NCI-H2107 treated with DMSO at 0.1 percent for 48 hours (cell line): ENCODE measurements around the gene DUSP9.

ENCODE experiments used
- DNase-seq: peaks from one replicate; lab custom pipeline; 2025; ENCODE audit not compliant: unreplicated experiment; lab: John Stamatoyannopoulos, UW

DUSP9 gene

DNA sequence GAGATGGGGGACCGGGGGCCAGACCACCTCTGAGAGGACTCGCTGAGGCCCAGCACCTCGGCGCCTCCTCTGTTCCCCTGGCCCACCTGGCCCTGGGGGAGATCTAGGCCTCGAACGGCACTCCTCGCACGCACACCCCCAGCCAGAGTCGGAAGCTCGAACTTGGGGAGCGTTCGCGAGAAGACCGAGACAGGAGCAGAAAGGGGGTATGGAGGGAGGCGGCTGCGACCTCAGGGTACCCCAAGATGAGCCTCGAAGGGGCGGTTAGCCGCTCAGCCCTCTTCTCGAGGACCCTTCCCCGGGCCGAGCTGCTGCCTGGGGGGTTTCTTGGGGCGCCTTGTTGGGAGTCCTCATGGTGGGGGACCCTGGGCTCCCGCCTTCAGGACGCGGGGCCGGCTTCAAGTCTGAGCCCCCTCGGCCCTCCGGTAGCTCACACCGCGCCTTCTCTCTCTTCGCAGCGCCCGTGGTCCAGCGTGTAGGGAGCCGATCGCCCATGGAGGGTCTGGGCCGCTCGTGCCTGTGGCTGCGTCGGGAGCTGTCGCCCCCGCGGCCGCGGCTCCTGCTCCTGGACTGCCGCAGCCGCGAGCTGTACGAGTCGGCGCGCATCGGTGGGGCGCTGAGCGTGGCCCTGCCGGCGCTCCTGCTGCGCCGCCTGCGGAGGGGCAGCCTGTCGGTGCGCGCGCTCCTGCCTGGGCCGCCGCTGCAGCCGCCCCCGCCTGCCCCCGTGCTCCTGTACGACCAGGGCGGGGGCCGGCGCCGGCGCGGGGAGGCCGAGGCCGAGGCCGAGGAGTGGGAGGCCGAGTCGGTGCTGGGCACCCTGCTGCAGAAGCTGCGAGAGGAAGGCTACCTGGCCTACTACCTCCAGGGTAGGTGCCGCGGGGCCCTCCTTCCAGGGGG is 706 bp downstream of the DUSP9 start:
- no peak for DNase-seq

DNA sequence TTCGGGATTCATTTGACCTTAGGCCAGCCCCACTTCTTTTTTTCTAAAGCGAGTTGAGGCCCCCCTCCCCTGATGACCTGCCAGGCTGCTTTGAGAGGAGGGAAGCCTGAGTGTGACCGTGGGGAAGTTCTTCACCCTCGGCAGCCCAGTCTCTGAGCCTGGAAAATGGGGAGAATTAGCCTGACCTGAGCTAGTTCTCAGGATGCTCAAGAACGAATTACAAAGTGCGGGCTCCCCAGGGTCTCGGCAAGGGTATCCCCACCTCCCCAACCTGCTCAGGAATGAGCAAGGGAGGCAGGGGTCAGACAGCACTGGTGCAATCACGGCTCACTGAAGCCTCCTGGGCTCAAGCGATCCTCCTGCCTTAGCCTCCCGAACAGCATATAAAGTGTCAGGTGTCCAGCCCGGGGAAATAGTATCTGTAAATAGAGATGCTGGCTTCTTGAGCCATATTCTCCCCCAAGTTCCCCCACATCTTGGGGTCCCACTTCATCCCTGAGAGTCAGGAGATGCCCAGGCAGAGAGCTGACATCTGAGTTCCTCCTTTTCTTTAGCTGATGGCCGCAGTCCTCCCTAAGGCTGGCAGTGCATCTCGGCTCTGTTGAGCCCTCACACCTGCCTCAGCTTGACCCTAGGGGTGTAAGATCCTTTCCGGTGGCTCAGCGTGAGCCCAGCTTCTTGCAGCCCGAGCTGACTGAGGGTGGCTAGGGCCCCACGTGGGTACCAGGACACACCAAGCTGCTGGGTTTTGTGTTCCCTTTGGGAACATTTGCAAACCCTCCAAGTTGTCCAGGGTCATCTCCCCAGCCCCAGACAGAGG is 1.6 kb downstream of the DUSP9 start:
- no peak for DNase-seq

DNA sequence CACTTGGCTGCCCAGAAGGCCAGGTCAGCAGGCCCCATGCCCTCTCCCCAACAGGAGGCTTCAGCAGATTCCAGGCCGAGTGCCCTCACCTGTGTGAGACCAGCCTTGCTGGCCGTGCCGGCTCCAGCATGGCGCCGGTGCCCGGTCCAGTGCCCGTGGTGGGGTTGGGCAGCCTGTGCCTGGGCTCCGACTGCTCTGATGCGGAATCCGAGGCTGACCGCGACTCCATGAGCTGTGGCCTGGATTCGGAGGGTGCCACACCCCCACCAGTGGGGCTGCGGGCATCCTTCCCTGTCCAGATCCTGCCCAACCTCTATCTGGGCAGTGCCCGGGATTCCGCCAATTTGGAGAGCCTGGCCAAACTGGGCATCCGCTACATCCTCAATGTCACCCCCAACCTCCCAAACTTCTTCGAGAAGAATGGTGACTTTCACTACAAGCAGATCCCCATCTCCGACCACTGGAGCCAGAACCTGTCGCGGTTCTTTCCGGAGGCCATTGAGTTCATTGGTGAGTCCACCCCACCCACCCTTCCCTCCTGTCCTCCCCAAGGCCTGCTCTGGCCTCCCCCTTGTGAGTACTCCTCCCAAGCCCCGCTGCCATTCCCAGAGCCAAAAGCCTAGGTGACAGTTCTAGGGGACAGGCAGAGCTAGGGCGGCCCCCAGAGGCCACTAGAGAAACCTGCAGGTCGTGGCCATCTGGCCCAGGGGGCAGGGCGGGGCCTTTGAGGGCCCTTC is 2.3 kb downstream of the DUSP9 start:
- DNase-seq: peak; percentile 29

DNA sequence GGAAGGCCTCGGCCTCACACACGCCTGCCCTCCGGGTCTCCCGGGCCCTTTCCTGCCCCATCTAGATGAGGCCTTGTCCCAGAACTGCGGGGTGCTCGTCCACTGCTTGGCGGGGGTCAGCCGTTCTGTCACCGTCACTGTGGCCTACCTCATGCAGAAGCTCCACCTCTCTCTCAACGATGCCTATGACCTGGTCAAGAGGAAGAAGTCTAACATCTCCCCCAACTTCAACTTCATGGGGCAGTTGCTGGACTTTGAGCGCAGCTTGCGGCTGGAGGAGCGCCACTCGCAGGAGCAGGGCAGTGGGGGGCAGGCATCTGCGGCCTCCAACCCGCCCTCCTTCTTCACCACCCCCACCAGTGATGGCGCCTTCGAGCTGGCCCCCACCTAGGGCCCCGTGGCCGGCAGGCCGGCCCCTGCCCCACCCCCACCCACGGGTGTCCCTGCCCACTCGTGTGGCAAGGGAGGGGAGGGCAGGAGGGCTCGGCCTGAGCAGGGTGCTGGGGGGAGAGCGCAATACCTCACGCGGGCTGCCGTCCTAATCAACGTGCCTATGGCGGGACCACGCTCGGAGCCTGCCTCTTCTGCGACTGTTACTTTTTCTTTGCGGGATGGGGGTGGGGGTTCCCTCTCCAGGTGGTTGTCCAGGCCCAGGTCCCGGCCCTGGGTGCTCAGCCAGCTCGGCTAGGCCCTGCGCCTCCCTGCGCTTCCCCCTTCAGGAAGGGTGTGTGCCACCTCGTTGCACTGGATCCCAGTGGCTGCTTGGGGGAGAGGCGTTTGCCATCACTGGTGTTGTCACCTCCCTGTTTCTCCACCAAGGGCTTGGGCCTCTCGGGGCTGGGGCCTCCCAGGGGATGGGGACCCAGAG is 3.1 kb downstream of the DUSP9 start:
- no peak for DNase-seq

DNA sequence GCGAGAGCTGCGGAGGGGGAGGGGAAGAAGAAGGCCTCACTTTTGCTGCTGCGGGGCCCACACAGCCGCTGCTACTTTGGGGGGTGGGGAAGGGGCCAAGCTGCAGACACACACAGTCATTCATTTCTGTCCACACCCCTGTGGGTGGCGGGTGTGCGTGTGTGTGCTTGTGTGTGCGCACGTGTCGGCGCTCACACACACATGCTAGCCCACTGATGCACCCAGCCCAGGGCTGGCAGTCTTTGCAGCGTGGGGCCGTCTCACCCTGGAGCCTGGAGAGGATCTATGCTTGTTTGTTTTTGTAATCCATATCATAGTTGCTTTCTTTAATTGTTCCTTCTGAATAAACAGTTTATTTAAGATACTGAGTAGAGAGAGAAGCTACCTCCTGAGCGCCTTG is 4.0 kb downstream of the DUSP9 start:
- DNase-seq: no peak

DNA sequence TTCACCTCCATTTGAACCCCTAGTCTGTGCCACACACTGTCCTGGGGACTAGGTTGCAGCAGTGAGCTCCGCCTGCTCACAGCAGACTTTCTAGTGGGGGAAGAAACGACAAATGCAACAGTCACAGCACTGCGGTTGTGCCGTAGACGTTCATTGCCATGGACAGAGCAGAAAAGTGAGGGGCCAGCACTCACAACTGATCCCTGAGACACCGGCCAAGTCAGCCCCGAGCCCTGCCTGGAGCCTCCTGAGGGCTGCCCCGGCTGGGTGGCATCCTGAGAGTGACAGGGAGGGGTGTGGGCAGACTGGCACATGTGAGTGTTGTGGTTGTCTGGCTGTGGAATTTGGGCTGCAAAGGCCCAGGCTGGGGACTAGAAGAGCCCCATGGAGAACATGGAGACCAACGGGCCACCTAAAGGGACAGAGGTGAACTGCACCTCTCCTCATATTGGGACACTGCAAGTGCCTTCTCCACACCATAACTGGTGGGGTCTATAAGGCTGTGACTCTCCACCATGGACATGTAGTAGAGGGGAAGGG is 4.6 kb downstream of the DUSP9 start:
- DNase-seq: no peak

DNA sequence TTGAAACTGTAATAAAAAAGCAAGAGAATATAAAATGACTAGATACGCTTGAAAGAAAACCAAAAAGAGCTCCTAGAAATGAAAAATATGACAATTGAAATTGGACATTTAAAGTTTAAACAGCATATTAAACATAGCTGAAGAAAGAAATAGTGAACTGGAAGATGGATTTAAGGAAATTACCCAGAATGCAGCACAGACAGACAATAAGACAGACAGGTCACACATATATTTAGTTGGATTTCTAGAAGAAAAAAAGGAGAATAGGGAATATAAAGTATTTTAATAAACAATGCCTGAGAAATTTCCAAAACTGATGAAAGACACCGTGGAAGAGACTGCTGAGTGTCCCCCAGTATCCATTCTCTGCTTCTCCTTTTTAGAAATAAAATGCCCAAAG is 6.6 kb downstream of the DUSP9 start:
- no peak for DNase-seq

DNA sequence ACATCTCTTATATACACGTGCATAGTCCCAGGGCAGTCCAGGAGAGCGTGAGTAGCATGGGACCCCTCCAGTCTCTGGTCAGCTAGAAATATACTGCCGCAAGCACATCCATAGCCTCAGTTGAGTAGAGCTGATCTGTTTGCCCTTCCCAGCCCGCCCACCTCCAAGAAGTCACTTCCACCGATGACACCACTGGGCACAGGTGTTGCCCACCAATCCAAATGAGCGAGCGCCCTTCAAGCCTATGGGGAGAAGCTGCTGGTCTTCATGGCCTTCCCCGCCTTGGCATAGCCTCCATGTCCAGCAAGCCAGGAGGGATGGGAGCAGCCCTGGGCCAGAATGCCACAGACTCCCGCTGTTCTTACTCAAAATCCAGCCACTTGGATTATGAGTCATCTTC is 10.2 kb downstream of the DUSP9 start:
- no peak for DNase-seq

DNA sequence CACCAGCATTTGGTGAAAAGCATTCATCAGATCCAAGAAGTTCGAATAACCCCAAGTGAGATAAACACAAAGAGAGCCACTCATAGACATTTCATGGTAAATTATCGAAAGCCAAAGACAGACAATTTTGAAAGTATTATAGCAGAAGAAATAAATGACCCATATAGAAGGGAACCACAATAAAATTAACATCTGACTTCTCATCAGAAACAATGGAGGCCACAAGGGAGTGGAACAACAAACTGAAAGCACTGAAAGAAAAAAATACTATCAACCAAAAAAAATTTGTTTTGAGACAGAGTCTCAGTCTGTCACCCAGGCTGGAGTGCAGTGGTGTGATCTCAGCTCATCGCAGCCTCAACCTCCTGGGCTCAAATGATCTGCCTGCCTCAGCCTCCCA is 12.3 kb downstream of the DUSP9 start:
- no peak for DNase-seq

DNA sequence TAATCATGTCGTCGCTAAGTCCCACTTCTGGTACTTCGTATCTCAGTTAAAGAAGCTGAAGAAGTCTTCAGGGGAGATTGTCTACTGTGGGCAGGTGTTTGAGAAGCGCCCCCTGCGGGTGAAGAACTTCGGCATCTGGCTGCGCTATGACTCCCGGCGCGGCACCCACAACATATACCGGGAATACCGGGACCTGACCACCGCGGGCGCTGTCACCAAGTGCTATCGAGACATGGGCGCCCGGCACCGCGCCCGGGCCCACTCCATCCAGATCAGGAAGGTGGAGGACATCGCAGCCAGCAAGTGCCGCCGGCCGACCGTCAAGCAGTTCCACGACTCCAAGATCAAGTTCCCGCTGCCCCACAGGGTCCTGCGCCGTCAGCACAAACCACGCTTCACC is 15.3 kb downstream of the DUSP9 start:
- DNase-seq: no peak

DNA sequence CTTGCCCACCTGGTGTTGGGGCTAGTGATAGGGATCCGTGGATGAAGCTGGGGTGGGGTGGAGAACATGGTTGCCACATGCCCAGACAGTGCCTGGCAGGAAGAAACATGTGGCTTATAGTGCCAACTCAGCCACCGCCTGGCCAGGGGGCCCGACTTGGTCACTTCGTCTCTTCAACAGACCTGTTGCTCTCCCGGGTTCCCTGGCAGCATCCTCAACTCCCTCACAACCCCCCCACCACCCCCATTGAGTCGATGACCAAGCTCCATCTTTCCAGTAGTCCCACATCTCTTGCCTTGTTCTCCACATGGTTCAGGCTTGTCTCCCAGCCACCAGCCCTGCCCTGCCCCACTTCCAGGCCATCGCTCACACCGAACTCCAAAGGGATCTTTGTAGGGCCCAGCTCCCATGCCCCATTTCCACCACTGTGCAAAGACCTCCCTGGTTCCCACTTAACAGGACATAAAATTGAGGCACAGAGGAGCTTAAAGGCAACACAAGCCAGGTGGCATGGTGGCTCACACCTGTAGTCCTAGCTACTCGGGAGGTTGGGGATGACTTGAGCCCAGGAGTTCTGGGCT is 18.8 kb downstream of the DUSP9 start:
- DNase-seq: no peak

DNA sequence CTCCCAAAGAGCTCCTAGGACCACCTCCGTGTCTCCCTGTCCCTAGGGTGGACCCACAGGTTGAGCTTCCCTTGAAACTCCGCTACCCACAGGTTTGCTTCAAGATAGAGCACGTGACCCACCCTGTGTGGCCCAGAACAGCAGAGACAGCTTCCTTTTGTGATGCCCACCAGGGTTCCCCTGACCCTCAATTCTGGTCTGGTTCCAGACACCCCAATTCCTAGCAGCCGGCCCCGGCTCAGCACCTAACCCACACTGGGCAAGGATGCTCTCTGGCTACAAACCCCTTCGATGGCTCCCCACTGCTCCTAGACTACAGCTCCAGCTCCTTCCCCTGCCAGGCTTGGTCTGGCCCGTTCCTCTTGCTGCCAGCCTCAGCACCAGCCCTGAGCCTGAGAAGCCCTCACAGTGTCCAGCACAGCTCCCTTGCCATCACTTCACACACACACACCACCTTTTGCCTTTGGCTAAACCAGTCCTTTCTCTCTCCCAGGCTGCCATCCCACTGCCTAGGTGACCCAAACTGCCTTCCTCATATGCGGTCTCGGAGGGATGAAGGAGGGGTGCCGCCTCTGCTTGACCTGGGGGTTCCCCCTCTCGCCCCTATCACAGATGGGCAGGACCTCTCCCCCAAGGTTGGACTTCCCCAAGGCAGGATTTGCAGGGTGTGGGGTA is 20.4 kb downstream of the DUSP9 start:
- no peak for DNase-seq

DNA sequence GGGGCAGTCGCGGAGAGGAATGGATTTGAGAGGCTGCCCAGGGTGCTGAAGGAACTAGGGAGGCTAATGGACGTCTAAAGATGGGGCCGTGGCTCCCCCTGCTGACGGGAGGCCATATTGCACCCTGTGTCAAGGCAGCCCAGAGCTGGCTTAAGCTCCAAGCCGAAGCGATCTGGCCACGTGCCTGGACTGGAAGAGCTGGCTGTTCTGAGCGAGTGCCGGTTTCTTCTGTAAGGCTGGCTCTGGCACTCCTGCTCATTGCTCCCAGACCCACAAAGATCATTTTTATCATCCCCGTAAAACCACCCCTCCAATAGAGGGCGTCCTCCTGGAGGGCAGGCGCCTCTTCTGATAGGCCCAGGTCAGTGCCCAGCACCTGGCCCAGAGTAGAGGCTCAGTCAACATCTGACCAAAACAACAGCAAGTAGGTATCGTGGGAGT is 21.0 kb downstream of the DUSP9 start:
- DNase-seq: peak; percentile 73

DNA sequence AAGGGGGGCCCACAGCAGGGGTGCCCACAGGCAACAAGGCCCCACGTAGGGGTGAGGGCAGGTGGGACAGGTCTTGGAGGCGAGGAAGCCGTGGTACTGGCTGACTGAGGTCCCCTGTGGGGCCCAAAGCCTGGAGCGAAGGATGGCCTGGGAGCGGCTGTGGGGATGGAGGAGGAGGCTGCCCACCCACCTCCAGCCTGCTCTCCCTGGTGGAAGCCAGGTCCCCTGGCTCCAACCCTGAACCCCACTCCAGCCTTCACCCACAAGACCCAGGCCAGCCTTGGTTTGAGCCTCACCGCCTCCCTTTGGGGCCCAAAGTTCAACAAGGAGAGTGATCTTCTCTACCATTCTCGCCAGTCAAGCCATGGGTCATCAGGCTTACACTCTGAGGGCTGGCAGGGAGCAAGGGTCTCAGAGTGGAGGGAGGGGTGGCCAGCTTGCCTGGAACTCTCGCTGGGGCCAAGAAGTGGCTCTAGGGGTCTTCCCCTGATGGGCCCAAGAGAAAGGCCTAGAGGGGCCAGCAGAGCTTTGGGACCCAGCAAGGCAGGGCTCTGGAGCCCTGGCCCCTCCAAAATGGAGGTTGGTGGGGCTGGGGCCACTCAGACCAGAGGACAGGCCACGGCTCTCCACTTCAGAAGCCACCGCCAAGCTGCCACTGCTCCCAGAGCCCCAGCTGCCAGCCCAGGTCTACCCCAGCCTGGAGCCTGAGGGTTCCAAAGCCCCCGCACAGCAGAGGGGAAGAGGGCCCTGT is 21.6 kb downstream of the DUSP9 start:
- DNase-seq: no peak

DNA sequence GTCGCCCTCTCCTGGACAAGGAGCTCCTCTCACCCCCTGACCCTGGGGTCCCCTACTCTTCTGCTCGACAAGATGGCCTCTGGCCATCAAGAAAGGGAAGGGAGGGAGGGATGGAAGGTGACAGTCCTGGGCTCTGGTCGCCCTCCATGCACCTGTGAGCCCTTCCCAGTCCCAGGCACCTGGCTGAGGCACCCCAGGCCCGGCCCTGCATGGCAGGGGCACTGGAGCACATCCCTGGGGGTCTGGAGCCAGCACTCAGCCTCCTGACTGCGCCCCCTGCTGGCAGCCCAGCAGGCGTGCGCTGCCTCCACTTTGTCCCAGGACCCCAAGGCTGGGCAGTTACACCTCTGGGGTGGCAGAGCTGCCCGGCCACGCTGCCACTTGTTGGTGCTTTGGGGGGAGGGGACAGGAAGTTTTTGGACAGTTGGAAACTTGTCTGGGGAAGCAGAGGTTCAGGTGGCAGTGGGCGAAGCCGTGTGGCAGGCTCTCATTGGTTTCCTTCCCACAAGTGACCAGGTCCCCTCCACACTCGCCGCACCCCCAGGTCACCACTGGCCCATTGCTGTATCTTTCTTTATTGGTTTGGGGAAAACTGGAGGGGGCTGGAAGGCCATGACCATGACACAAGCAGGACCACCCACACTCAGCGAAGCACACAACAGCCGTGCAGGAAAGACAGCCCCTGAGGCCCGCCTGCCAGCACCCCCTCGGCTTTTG is 22.3 kb downstream of the DUSP9 start:
- no peak for DNase-seq

DNA sequence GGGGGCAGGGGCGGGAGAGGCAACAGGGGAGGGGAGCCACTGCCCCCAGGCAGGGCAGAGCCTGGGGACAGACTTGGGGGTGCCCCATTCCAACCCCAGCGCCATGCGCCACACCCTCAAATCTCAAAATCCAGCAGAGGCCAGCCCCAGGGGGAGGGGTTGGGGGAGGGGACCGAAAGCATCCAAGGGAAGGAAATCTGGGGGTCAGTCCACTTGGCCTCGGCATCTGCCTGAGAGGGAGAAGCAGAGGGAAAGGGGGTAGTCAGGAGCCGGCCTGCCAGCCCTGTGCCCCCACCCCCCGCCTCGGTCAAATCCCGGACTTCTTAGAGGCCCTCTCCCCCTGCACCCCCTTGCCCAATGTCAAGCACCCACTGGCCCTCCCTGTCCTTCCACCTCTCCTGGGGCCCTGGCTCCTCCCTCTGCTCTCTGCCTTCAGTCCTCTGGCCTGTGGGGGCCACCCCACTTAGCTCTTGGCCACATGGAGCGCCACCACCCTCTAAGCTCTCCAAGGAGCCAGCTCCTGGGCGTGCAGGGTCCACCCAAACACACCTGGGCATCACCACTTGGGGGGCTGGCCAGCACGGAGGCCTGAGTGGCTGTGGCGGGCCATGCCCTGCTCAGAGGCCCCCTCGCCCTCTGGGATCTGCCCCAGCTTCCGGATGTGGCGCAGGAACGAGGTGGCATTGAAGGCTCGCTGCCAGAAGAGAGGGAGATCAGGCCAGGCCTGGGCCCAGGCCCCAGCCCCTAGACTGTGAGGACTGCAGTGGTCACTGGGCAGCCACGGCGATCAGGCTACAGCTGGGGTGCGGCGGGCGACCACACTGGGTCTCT is 23.1 kb downstream of the DUSP9 start:
- DNase-seq: no peak
